HEK293 (cell line): ENCODE results near the gene KRT81.
A peak's percentile ranks its signal among the peaks of the same experiment; 100 is the strongest.

ENCODE experiments used
- CTCF ChIA-PET: fragments of 350-600 bp; formaldehyde crosslinking; extraction: SDS; loops from one replicate; lab custom pipeline; 2021; ENCODE audit warnings: antibody characterized with exemption; lab: Yijun Ruan, JAX
- POLR2A ChIA-PET: fragments of 300-600 bp; formaldehyde crosslinking; extraction: SDS; loops from one replicate; lab custom pipeline; 2020; ENCODE audit warnings: antibody characterized with exemption, inconsistent platforms; lab: Yijun Ruan, JAX
- H3K27ac ChIP-seq: fragments of 200-500 bp; sonication (Bioruptor generic); 2 replicates; pipeline ENCODE4 v1.5.1; 2014; ENCODE audit warnings: low read depth, low read length, control low read depth, inconsistent platforms; ENCODE audit errors: extremely low read depth
- H3K36me3 ChIP-seq, 2 experiments: fragments of 200-500 bp in 1 of 2; sonication (Bioruptor generic) in 1 of 2; 1 replicate in 1 of 2; 2 replicates in 1 of 2; pipeline ENCODE4 v1.5.1; 2014 to 2017; ENCODE audit warnings: inconsistent platforms in 2 of 2, low read length in 2 of 2; ENCODE audit not compliant: control insufficient read depth in 2 of 2, insufficient read depth in 1 of 2
- H3K4me1 ChIP-seq: fragments of 200-500 bp; sonication (Bioruptor generic); 2 replicates; pipeline ENCODE4 v1.5.1; 2014; ENCODE audit warnings: mild to moderate bottlenecking, low read length, inconsistent platforms; ENCODE audit not compliant: control insufficient read depth, insufficient read depth
- H3K4me3 ChIP-seq: 2 replicates; pipeline ENCODE4 v1.5.1; 2011; ENCODE audit warnings: low read depth, mild to moderate bottlenecking, control low read depth, low read length, moderate library complexity
- H3K9me3 ChIP-seq: fragments of 200-500 bp; sonication (Bioruptor generic); 2 replicates; pipeline ENCODE4 v1.5.1; 2014; ENCODE audit warnings: low read depth, low read length, inconsistent platforms; ENCODE audit not compliant: control insufficient read depth, insufficient read depth
- EGR2 ChIP-seq: fragments of 450-650 bp; formaldehyde crosslinking; IDR thresholded peaks from 2 replicates; pipeline ENCODE4 v1.5.1; 2016; ENCODE audit warnings: low read depth, missing biosample characterization, missing genetic modification characterization
- IKZF3 ChIP-seq: fragments of 450-650 bp; IDR thresholded peaks from 2 replicates; pipeline ENCODE4 v1.5.0; 2018; ENCODE audit warnings: missing biosample characterization, mild to moderate bottlenecking, missing genetic modification characterization, moderate library complexity
- SCRT2 ChIP-seq: fragments of 450-650 bp; formaldehyde crosslinking; IDR thresholded peaks from 2 replicates; pipeline ENCODE4 v1.5.1; 2016; ENCODE audit warnings: missing biosample characterization, missing genetic modification characterization
- TRIM28 ChIP-seq: IDR thresholded peaks from 2 replicates; pipeline ENCODE4 v1.6.1; 2011; ENCODE audit warnings: low read length, control low read depth, borderline replicate concordance
- ZEB2 ChIP-seq: fragments of 450-650 bp; formaldehyde crosslinking; IDR thresholded peaks from 2 replicates; pipeline ENCODE4 v1.5.1; 2016; ENCODE audit warnings: missing biosample characterization, missing genetic modification characterization
- ZFHX2 ChIP-seq: fragments of 450-650 bp; formaldehyde crosslinking; conservative IDR thresholded peaks from 2 replicates; pipeline ENCODE4 v1.5.1; 2016; ENCODE audit warnings: missing biosample characterization, missing genetic modification characterization
- ZNF169 ChIP-seq: fragments of 450-650 bp; formaldehyde crosslinking; IDR thresholded peaks from 2 replicates; pipeline ENCODE4 v1.5.1; 2016; ENCODE audit warnings: missing biosample characterization, missing genetic modification characterization
- ZNF302 ChIP-seq: fragments of 450-650 bp; formaldehyde crosslinking; IDR thresholded peaks from 2 replicates; pipeline ENCODE4 v1.5.1; 2016; ENCODE audit warnings: missing biosample characterization, missing genetic modification characterization, low read depth
- ZNF341 ChIP-seq: fragments of 450-650 bp; formaldehyde crosslinking; IDR thresholded peaks from 2 replicates; pipeline ENCODE4; 2016; ENCODE audit warnings: low read depth, missing biosample characterization, missing genetic modification characterization
- ZNF394 ChIP-seq: fragments of 450-650 bp; formaldehyde crosslinking; IDR thresholded peaks from 2 replicates; pipeline ENCODE4 v1.5.1; 2016; ENCODE audit warnings: missing biosample characterization, missing genetic modification characterization, mild to moderate bottlenecking, moderate library complexity, borderline replicate concordance
- ZNF416 ChIP-seq: fragments of 450-650 bp; formaldehyde crosslinking; IDR thresholded peaks from 2 replicates; pipeline ENCODE4 v1.5.1; 2016; ENCODE audit warnings: missing biosample characterization, missing genetic modification characterization
- ZNF473 ChIP-seq: fragments of 450-650 bp; formaldehyde crosslinking; IDR thresholded peaks from 2 replicates; pipeline ENCODE4 v1.5.1; 2017; ENCODE audit warnings: missing biosample characterization, missing genetic modification characterization
- ZNF510 ChIP-seq: fragments of 450-650 bp; formaldehyde crosslinking; IDR thresholded peaks from 2 replicates; pipeline ENCODE4 v1.5.1; 2018; ENCODE audit warnings: mild to moderate bottlenecking, missing genetic modification characterization, missing biosample characterization; ENCODE audit not compliant: insufficient replicate concordance
- ZNF530 ChIP-seq: fragments of 450-650 bp; formaldehyde crosslinking; IDR thresholded peaks from 2 replicates; pipeline ENCODE4 v1.5.1; 2016; ENCODE audit warnings: low read depth, missing biosample characterization, missing genetic modification characterization
- ZNF791 ChIP-seq: fragments of 450-650 bp; formaldehyde crosslinking; IDR thresholded peaks from 2 replicates; pipeline ENCODE4 v1.5.1; 2016; ENCODE audit warnings: missing biosample characterization, missing genetic modification characterization
- TF ChIP-seq, protein P1 (sequence below): sonication (generic); formaldehyde crosslinking; IDR thresholded peaks from 2 replicates; pipeline ENCODE4 v1.8.1; 2022; ENCODE audit warnings: mild to moderate bottlenecking, moderate library complexity, missing genetic modification reagents
- TF ChIP-seq, protein P2 (sequence below): fragments of 450-650 bp; formaldehyde crosslinking; IDR thresholded peaks from 2 replicates; pipeline ENCODE4 v1.5.1; 2016; ENCODE audit warnings: missing biosample characterization, missing genetic modification characterization
- TF ChIP-seq, protein P3 (sequence below): fragments of 450-650 bp; formaldehyde crosslinking; IDR thresholded peaks from 2 replicates; pipeline ENCODE4 v1.5.1; 2016; ENCODE audit warnings: missing biosample characterization, missing genetic modification characterization, low read depth
- TF ChIP-seq, protein P4 (sequence below): fragments of 450-650 bp; formaldehyde crosslinking; IDR thresholded peaks from 2 replicates; pipeline ENCODE4 v1.5.1; 2016; ENCODE audit warnings: missing biosample characterization, missing genetic modification characterization
- TF ChIP-seq, protein P5 (sequence below): fragments of 450-650 bp; formaldehyde crosslinking; IDR thresholded peaks from 2 replicates; pipeline ENCODE4 v1.5.1; 2016; ENCODE audit warnings: missing biosample characterization, missing genetic modification characterization, borderline replicate concordance

Gene KRT81

DNA sequence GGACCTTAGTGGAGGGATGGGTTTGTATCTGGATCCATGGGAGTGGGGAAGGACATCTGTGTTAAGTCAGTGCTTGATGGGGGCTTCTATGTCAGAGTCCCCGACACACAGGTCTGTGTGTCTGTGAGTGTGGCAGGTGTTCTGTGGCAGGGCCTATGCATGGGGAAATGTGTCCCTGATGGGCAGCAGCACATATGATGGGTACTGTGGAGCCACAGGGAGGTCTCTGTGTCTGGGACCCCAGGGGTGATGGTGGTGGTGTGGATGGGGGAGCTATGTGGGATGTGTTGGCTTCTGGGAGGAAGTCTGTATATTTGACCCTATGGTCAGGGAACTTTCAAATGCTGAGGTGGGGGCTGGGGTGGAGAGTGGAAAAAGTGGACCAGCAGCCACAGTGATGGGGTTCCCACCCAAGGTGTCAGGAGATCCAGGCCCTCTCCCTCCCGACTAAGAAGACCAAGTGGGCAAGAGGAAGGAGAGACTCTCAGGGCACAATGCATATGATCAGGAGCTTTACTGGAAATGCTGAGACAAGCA is 41.8 kb downstream of the KRT81 start (continued):
- no peak for TF ChIP-seq ZNF416
- TF ChIP-seq, protein P1, sequence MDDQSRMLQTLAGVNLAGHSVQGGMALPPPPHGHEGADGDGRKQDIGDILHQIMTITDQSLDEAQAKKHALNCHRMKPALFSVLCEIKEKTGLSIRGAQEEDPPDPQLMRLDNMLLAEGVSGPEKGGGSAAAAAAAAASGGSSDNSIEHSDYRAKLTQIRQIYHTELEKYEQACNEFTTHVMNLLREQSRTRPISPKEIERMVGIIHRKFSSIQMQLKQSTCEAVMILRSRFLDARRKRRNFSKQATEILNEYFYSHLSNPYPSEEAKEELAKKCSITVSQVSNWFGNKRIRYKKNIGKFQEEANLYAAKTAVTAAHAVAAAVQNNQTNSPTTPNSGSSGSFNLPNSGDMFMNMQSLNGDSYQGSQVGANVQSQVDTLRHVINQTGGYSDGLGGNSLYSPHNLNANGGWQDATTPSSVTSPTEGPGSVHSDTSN (CRISPR knock-in tag), result no peak
- TF ChIP-seq, protein P2, sequence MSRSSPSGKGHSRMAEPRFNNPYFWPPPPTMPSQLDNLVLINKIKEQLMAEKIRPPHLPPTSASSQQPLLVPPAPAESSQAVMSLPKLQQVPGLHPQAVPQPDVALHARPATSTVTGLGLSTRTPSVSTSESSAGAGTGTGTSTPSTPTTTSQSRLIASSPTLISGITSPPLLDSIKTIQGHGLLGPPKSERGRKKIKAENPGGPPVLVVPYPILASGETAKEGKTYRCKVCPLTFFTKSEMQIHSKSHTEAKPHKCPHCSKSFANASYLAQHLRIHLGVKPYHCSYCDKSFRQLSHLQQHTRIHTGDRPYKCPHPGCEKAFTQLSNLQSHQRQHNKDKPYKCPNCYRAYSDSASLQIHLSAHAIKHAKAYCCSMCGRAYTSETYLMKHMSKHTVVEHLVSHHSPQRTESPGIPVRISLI (tag by site-specific recombination), result no peak
- no peak for TF ChIP-seq ZNF169 (tag by site-specific recombination)

DNA sequence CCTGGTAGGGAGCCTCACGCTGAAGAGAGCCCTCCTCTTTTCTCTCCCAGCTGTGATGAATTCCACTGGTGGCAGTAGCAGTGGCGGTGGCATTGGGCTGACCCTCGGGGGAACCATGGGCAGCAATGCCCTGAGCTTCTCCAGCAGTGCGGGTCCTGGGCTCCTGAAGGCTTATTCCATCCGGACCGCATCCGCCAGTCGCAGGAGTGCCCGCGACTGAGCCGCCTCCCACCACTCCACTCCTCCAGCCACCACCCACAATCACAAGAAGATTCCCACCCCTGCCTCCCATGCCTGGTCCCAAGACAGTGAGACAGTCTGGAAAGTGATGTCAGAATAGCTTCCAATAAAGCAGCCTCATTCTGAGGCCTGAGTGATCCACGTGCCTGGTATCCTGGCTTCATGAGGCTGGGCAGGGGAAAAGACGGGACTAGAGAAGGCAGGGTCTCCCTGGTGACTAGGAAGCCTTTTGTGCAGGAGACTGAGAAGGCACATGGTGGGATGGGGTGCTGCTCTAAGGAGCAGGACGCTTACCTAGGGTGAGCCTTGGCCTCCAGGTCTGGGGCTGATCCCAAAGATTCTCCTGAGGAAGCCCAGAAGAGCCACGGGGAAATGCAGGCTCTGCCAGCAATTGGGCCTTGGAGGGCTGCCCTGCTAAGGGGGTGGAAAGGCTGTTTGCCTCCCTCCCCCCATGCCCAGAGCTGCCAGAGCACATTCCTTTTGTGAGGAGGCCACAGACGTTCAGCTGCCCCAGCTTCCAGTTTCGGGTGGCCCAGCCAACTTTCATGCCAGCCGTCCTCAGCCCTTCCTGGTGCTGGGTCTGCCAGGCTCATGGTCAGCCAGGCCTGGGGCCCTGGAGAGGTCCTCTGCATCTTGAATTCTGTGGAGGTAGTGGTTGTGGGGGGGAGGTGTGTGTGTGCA is 42.5 kb downstream of the KRT81 start:
- no peak overlapping the region for H3K27ac ChIP-seq
- TF ChIP-seq EGR2 (tag by site-specific recombination) (peak; percentile 89), ZFHX2 (tag by site-specific recombination) (peak; percentile 94), ZNF302 (tag by site-specific recombination) (no peak)
- TF ChIP-seq, protein P3, sequence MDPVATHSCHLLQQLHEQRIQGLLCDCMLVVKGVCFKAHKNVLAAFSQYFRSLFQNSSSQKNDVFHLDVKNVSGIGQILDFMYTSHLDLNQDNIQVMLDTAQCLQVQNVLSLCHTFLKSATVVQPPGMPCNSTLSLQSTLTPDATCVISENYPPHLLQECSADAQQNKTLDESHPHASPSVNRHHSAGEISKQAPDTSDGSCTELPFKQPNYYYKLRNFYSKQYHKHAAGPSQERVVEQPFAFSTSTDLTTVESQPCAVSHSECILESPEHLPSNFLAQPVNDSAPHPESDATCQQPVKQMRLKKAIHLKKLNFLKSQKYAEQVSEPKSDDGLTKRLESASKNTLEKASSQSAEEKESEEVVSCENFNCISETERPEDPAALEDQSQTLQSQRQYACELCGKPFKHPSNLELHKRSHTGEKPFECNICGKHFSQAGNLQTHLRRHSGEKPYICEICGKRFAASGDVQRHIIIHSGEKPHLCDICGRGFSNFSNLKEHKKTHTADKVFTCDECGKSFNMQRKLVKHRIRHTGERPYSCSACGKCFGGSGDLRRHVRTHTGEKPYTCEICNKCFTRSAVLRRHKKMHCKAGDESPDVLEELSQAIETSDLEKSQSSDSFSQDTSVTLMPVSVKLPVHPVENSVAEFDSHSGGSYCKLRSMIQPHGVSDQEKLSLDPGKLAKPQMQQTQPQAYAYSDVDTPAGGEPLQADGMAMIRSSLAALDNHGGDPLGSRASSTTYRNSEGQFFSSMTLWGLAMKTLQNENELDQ, result no peak
- TF ChIP-seq, all 188 proteins: peak for 2
- Histone ChIP-seq H3K9me3 (no peaks in the 10 kb centered on the region), H3K4me1 (peaks cover 16% of the 10 kb centered on the region), H3K4me3 (no peak overlapping the region), H3K36me3 (no peaks in the 10 kb centered on the region)
- CTCF ChIA-PET, result interaction anchor here (2.5 kb wide), 1 partner anchor 30 kb away, joined by 11 read pairs; no protein-coding TSS in a partner anchor
- POLR2A ChIA-PET, result no interaction called here

DNA sequence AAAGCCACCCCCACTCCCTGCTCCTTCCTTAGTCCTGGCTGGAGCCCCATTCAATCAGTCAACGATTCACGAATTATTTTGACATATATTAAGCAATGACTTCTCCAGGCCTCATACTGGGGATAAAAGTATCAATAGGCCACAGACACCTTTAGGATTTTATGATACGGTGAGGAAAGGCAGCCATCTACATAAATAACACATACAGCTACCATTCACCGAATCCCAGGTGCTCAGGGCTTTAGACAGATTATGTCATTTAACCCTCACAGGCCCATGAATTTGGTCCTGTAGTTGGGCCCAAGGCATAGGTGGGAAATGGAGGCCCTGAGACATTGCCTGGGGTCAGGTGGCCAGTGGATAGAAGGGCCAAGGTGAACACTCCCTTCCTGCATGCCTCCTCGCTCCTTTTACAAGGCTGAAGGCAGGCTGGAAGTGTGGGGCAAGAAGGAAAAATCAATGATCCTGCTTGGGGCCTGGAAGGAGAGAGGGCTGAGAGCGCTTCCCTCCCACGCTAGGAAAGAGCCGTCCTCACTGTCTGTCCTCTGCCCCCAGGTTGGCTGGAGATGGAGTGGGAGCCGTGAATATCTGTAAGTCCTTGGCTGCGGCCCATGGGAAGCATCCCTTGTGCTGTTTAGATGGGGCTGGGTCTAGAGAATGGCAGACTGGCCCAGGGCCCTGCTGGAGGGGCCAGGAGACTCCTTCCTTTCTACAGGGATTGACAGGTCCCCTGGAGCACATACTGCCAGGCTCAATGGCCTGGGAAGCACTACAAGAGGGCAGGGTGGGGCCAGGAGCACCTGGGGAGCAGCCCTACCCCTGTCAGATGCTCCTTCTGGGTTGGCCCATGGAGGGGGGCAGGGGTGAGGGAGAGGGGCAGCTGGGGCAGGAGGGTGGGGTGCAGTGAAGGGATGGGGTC is 43.5 kb downstream of the KRT81 start:
- H3K27ac ChIP-seq, result peak overlapping the region; percentile 21; the same call in 1 of the 2 replicates
- H3K36me3 ChIP-seq, result no peaks in the 10 kb centered on the region
- no peak overlapping the region for H3K4me3 ChIP-seq
- ChIA-PET CTCF (interaction anchor here (0.5 to 2.5 kb wide), 4 partner anchors 26 to 1378 kb away, joined by 3 to 11 read pairs (median 4); no protein-coding TSS in a partner anchor), POLR2A (no interaction called here)
- peaks cover 18% of the 10 kb centered on the region for H3K4me1 ChIP-seq
- H3K9me3 ChIP-seq, result no peaks in the 10 kb centered on the region
- no peak for TF ChIP-seq IKZF3
- TF ChIP-seq ZNF473 (tag by site-specific recombination), result no peak
- TF ChIP-seq, protein P4, sequence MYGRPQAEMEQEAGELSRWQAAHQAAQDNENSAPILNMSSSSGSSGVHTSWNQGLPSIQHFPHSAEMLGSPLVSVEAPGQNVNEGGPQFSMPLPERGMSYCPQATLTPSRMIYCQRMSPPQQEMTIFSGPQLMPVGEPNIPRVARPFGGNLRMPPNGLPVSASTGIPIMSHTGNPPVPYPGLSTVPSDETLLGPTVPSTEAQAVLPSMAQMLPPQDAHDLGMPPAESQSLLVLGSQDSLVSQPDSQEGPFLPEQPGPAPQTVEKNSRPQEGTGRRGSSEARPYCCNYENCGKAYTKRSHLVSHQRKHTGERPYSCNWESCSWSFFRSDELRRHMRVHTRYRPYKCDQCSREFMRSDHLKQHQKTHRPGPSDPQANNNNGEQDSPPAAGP (tag by site-specific recombination), result no peak
- TF ChIP-seq, protein P5, sequence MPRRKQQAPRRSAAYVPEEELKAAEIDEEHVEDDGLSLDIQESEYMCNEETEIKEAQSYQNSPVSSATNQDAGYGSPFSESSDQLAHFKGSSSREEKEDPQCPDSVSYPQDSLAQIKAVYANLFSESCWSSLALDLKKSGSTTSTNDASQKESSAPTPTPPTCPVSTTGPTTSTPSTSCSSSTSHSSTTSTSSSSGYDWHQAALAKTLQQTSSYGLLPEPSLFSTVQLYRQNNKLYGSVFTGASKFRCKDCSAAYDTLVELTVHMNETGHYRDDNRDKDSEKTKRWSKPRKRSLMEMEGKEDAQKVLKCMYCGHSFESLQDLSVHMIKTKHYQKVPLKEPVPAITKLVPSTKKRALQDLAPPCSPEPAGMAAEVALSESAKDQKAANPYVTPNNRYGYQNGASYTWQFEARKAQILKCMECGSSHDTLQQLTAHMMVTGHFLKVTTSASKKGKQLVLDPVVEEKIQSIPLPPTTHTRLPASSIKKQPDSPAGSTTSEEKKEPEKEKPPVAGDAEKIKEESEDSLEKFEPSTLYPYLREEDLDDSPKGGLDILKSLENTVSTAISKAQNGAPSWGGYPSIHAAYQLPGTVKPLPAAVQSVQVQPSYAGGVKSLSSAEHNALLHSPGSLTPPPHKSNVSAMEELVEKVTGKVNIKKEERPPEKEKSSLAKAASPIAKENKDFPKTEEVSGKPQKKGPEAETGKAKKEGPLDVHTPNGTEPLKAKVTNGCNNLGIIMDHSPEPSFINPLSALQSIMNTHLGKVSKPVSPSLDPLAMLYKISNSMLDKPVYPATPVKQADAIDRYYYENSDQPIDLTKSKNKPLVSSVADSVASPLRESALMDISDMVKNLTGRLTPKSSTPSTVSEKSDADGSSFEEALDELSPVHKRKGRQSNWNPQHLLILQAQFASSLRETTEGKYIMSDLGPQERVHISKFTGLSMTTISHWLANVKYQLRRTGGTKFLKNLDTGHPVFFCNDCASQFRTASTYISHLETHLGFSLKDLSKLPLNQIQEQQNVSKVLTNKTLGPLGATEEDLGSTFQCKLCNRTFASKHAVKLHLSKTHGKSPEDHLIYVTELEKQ (tag by site-specific recombination), result no peak
- TF ChIP-seq ZNF791 (tag by site-specific recombination), result no peak
- TF ChIP-seq TRIM28, result no peak
- TF ChIP-seq ZNF341 (tag by site-specific recombination), result no peak
- 0 out of 2 replicates have a peak, but pooled peaks have one; percentile 13 for TF ChIP-seq ZNF394
- TF ChIP-seq ZEB2, result peak; percentile 4; the same call in 1 of the 2 replicates
- TF ChIP-seq ZNF510 (tag by site-specific recombination), result no peak
- no peak for TF ChIP-seq ZNF530 (tag by site-specific recombination)
- TF ChIP-seq SCRT2 (tag by site-specific recombination), result no peak
